OCI-M2 (cell line): Measurements from ENCODE around the gene RAPH1.

Source experiments
- DNase-seq: peaks from one replicate; lab custom pipeline; 2025; ENCODE audit not compliant: unreplicated experiment; lab: John Stamatoyannopoulos, UW

Gene RAPH1

GRCh38 chr2:203366639-203367466 is 168.2 kb downstream of the RAPH1 start:
- DNase-seq = no peak

- no peak for DNase-seq
Measured at GRCh38 chr2:203361922-203362321, 173.2 kb downstream of the RAPH1 start.

- DNase-seq = no peak
Measured at GRCh38 chr2:203361495-203361894, 173.6 kb downstream of the RAPH1 start.

- no peak for DNase-seq
Measured at GRCh38 chr2:203360833-203361430, 174.2 kb downstream of the RAPH1 start.

- no peak for DNase-seq
Measured at GRCh38 chr2:203359450-203359849, 175.7 kb downstream of the RAPH1 start.

GRCh38 chr2:203354966-203355365 is 180.1 kb downstream of the RAPH1 start:
- DNase-seq = no peak

GRCh38 chr2:203352604-203353255 is 182.4 kb downstream of the RAPH1 start:
- no peak for DNase-seq

GRCh38 chr2:203347375-203347774 is 187.7 kb downstream of the RAPH1 start:
- DNase-seq = no peak

- no peak for DNase-seq
Measured at GRCh38 chr2:203346612-203347011, 188.5 kb downstream of the RAPH1 start.

- DNase-seq = no peak
Measured at GRCh38 chr2:203344667-203345066, 190.4 kb downstream of the RAPH1 start.
